ENCODE measurements around the gene EIF4E3. TPM values are rescaled to one million over a fixed set of nuclear protein-coding genes. Genes with fewer than 3 reads are reported as not detected.
A peak's percentile ranks its signal among the peaks of the same experiment; 100 is the strongest.

EIF4E3 gene
- polyA plus RNA-seq, 1 donor from 2014 or later: 11.4 TPM

DNA sequence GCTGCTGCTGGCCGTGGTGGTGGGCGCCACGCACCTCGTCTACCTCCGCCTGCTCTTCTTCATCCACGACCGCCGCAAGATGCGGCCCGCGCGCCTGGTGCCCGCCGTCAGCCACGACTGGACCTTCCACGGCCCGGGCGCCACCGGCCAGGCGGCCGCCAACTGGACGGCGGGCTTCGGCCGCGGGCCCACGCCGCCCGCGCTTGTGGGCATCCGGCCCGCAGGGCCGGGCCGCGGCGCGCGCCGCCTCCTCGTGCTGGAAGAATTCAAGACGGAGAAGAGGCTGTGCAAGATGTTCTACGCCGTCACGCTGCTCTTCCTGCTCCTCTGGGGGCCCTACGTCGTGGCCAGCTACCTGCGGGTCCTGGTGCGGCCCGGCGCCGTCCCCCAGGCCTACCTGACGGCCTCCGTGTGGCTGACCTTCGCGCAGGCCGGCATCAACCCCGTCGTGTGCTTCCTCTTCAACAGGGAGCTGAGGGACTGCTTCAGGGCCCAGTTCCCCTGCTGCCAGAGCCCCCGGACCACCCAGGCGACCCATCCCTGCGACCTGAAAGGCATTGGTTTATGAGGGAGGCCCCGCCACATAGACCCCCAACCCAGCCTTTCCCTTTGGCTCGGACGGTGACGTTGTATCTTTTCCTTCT, 29.5 kb upstream of the EIF4E3 start:
- Histone ChIP-seq H3K4me2 (ENCODE audit: low read length) (peak overlapping the region; percentile 12), H3K9ac (ENCODE audit: low read length) (peak overlapping the region; percentile 78), H3K79me2 (replicated peaks; ENCODE audit: insufficient read depth, low read length) (no peaks in the 10 kb centered on the region), H3F3A (ENCODE audit: insufficient read depth, low read length, poor library complexity, severe bottlenecking) (peaks cover 3% of the 10 kb centered on the region), H2AFZ (ENCODE audit: low read depth, low read length) (no peak overlapping the region), H3K9me3 (ENCODE audit: low read length) (no peaks in the 10 kb centered on the region), H3K27ac (ENCODE audit: low read length) (no peak overlapping the region), H4K20me1 (ENCODE audit: insufficient read depth) (no peaks in the 10 kb centered on the region), H3K4me3 (ENCODE audit: low read length) (peak overlapping the region; percentile 71), H3K9me2 (ENCODE audit: insufficient read depth, low read length) (no peaks in the 10 kb centered on the region), H3K36me3 (ENCODE audit: insufficient read depth, low read length) (no peaks in the 10 kb centered on the region), H3K27me3 (ENCODE audit: insufficient read depth, low read depth, low read length) (peaks cover 29% of the 10 kb centered on the region)
- TF ChIP-seq EZH2 (IDR thresholded peaks at IDR 0.05; ENCODE audit: borderline replicate concordance, insufficient read depth, low read length, poor library complexity, severe bottlenecking): no peak
- TF ChIP-seq REST (IDR thresholded peaks at IDR 0.05; ENCODE audit: borderline replicate concordance): no peak
- no peak for TF ChIP-seq MXI1 (conservative IDR thresholded peaks at IDR 0.05; ENCODE audit: poor library complexity, severe bottlenecking)
- no peak for TF ChIP-seq CTCF (IDR thresholded peaks at IDR 0.05; ENCODE audit: poor library complexity, severe bottlenecking)
- TF ChIP-seq SMC3 (conservative IDR thresholded peaks at IDR 0.05; ENCODE audit: poor library complexity): no peak
- no peak for TF ChIP-seq RAD21 (conservative IDR thresholded peaks at IDR 0.05)
- TF ChIP-seq POLR2AphosphoS5 (IDR thresholded peaks at IDR 0.05): no peak
- TF ChIP-seq TAF1 (IDR thresholded peaks at IDR 0.05; ENCODE audit: low read depth): no peak
- TF ChIP-seq EP300 (conservative IDR thresholded peaks at IDR 0.05; ENCODE audit: poor library complexity, severe bottlenecking): no peak

DNA sequence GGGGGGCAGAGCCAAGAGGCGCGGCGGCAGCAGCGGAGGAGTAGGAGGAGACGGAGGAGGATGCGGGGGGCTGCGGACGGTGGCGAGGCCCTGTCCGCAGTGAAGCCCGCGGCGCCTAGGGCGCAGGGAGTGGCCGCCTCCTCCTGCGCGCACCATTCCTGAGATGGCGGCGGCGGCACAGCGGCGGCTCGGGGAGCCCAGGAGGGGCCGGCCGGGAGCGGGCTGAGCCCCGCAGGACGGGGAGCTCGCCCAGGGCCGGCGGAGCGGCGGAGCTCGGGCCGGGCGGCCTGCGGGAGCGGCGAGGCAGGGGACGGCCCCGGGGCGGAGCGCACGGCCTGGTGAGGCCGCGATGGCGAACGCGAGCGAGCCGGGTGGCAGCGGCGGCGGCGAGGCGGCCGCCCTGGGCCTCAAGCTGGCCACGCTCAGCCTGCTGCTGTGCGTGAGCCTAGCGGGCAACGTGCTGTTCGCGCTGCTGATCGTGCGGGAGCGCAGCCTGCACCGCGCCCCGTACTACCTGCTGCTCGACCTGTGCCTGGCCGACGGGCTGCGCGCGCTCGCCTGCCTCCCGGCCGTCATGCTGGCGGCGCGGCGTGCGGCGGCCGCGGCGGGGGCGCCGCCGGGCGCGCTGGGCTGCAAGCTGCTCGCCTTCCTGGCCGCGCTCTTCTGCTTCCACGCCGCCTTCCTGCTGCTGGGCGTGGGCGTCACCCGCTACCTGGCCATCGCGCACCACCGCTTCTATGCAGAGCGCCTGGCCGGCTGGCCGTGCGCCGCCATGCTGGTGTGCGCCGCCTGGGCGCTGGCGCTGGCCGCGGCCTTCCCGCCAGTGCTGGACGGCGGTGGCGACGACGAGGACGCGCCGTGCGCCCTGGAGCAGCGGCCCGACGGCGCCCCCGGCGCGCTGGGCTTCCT, 28.8 kb upstream of the EIF4E3 start, which contains the start of gene GPR27:
Gene GPR27, plus strand, starts transcription at position 155 of the 909 bp plus-strand sequence. Its CDS starts 195 bp downstream, at position 350.
- H3K27ac ChIP-seq (ENCODE audit: low read length): peak within 1 kb of the TSS; percentile 20

More for the DNA sequence above, 28.8 kb upstream of the EIF4E3 start, which contains the start of gene GPR27:
- H4K20me1 ChIP-seq (ENCODE audit: insufficient read depth): no peaks in the 10 kb centered on the region
- H3K9ac ChIP-seq (ENCODE audit: low read length): peak within 1 kb of the TSS; percentile 78
- peaks cover 29% of the 10 kb centered on the region for H3K27me3 ChIP-seq (ENCODE audit: insufficient read depth, low read depth, low read length)
- H2AFZ ChIP-seq (ENCODE audit: low read depth, low read length): peak within 1 kb of the TSS; percentile 21
- no peaks in the 10 kb centered on the region for H3K9me3 ChIP-seq (ENCODE audit: low read length)
- H3K79me2 ChIP-seq (replicated peaks; ENCODE audit: insufficient read depth, low read length): no peaks in the 10 kb centered on the region
- TF ChIP-seq POLR2AphosphoS5 (IDR thresholded peaks at IDR 0.05) (peak; percentile 49), MXI1 (conservative IDR thresholded peaks at IDR 0.05; ENCODE audit: poor library complexity, severe bottlenecking) (peak; percentile 53), CTCF (IDR thresholded peaks at IDR 0.05; ENCODE audit: poor library complexity, severe bottlenecking) (peak; percentile 12), RAD21 (conservative IDR thresholded peaks at IDR 0.05) (no peak)
- H3F3A ChIP-seq (ENCODE audit: insufficient read depth, low read length, poor library complexity, severe bottlenecking): peaks cover 3% of the 10 kb centered on the region
- H3K4me3 ChIP-seq (ENCODE audit: low read length): peak within 1 kb of the TSS; percentile 71
- no peaks in the 10 kb centered on the region for H3K36me3 ChIP-seq (ENCODE audit: insufficient read depth, low read length)
- peak within 1 kb of the TSS; percentile 41 for H3K4me2 ChIP-seq (ENCODE audit: low read length)
- H3K9me2 ChIP-seq (ENCODE audit: insufficient read depth, low read length): no peaks in the 10 kb centered on the region

Measured in neural cell (in vitro differentiated cells).